Ramos (cell line): ENCODE data around the gene SYMPK.

ENCODE experiments used
- in situ Hi-C: fragments of 300-500 bp; cut with MboI; formaldehyde crosslinking; loops from one replicate; pipeline ENCODE4 v1.14.3; 2022; ENCODE audit warnings: low sequenced_read_pairs; ENCODE audit not compliant: unreplicated experiment

SYMPK gene

GRCh38 chr19:45886427-45887199 is 23.7 kb upstream of the SYMPK start:
- in situ Hi-C loops, result no loop called here

GRCh38 chr19:45885556-45886426 is 22.8 kb upstream of the SYMPK start, which contains the start of gene IRF2BP1:
TSS of gene IRF2BP1 (minus strand) at chr19:45886141. CDS start at chr19:45885774, 367 bp downstream.
- in situ Hi-C loops, result no loop called here

GRCh38 chr19:45884682-45885555 is 22.0 kb upstream of the SYMPK start:
- in situ Hi-C loops, result no loop called here

- in situ Hi-C loops, result no loop called here
These were observed 21.1 kb upstream of the SYMPK start for GRCh38 chr19:45883881-45884681.

- in situ Hi-C loops, result no loop called here
These were observed 20.6 kb upstream of the SYMPK start for GRCh38 chr19:45883586-45883880.

- in situ Hi-C loops, result no loop called here
These were observed 20.0 kb upstream of the SYMPK start for GRCh38 chr19:45882652-45883585.

- in situ Hi-C loops, result no loop called here
These were observed 19.1 kb upstream of the SYMPK start for GRCh38 chr19:45881909-45882528.

GRCh38 chr19:45881082-45881908 is 18.3 kb upstream of the SYMPK start:
- in situ Hi-C loops, result no loop called here

GRCh38 chr19:45879971-45880370 is 17.0 kb upstream of the SYMPK start:
- in situ Hi-C loops, result no loop called here

GRCh38 chr19:45879055-45879454 is 16.1 kb upstream of the SYMPK start:
- in situ Hi-C loops, result no loop called here

- in situ Hi-C loops, result no loop called here
These were observed 15.3 kb upstream of the SYMPK start for GRCh38 chr19:45878043-45878794.

GRCh38 chr19:45876411-45877197 is 13.7 kb upstream of the SYMPK start:
- in situ Hi-C loops, result no loop called here

- in situ Hi-C loops, result no loop called here
These were observed 13.1 kb upstream of the SYMPK start for GRCh38 chr19:45876161-45876410.

GRCh38 chr19:45874620-45874966 is 11.6 kb upstream of the SYMPK start:
- in situ Hi-C loops, result no loop called here

GRCh38 chr19:45873219-45873772 is 10.3 kb upstream of the SYMPK start:
- in situ Hi-C loops, result no loop called here
